ENCODE results near the gene GREB1.

The GREB1 gene

GRCh38 chr2:11533278-11534070 lies at the start of gene GREB1:
Gene GREB1, plus strand, starts transcription at chr2:11534045. Its CDS starts 22,570 bp downstream, at chr2:11556615.
- DNase-seq (ENCODE audit: low spot score), result no peak

- no peak for DNase-seq (ENCODE audit: low spot score)
Observed at GRCh38 chr2:11488809-11489208, 45.0 kb upstream of the GREB1 start.

- no peak for DNase-seq (ENCODE audit: low spot score)
Observed at GRCh38 chr2:11490194-11490593, 43.7 kb upstream of the GREB1 start.

GRCh38 chr2:11491348-11491933 lies 42.4 kb upstream of the GREB1 start:
- DNase-seq (ENCODE audit: low spot score), result no peak

- DNase-seq (ENCODE audit: low spot score), result no peak
Observed at GRCh38 chr2:11492244-11492643, 41.6 kb upstream of the GREB1 start.

GRCh38 chr2:11492720-11493119 lies 41.1 kb upstream of the GREB1 start:
- DNase-seq (ENCODE audit: low spot score), result no peak

GRCh38 chr2:11493282-11493681 lies 40.6 kb upstream of the GREB1 start:
- DNase-seq (ENCODE audit: low spot score), result no peak

- no peak for DNase-seq (ENCODE audit: low spot score)
Observed at GRCh38 chr2:11494310-11494709, 39.5 kb upstream of the GREB1 start.

- DNase-seq (ENCODE audit: low spot score), result no peak
Observed at GRCh38 chr2:11495844-11496681, 37.8 kb upstream of the GREB1 start.

GRCh38 chr2:11498543-11499034 lies 35.3 kb upstream of the GREB1 start:
- DNase-seq (ENCODE audit: low spot score), result no peak

GRCh38 chr2:11499081-11499743 lies 34.6 kb upstream of the GREB1 start:
- DNase-seq (ENCODE audit: low spot score), result no peak

GRCh38 chr2:11500702-11501303 lies 33.0 kb upstream of the GREB1 start:
- DNase-seq (ENCODE audit: low spot score), result no peak

- no peak for DNase-seq (ENCODE audit: low spot score)
Observed at GRCh38 chr2:11502740-11503292, 31.0 kb upstream of the GREB1 start.

GRCh38 chr2:11503354-11503927 lies 30.4 kb upstream of the GREB1 start:
- DNase-seq (ENCODE audit: low spot score), result no peak

- DNase-seq (ENCODE audit: low spot score), result no peak
Observed at GRCh38 chr2:11505652-11506610, 27.9 kb upstream of the GREB1 start.

- DNase-seq (ENCODE audit: low spot score), result no peak
Observed at GRCh38 chr2:11506611-11506969, 27.3 kb upstream of the GREB1 start.

- DNase-seq (ENCODE audit: low spot score), result no peak
Observed at GRCh38 chr2:11507517-11507916, 26.3 kb upstream of the GREB1 start.

GRCh38 chr2:11508279-11508678 lies 25.6 kb upstream of the GREB1 start:
- no peak for DNase-seq (ENCODE audit: low spot score)

- no peak for DNase-seq (ENCODE audit: low spot score)
Observed at GRCh38 chr2:11509657-11510360, 24.0 kb upstream of the GREB1 start.
